Activated B cell treated with CpG ODN at 0.5 μM for 24 hours (primary cell): ENCODE results near the gene WWP2. TPM values are rescaled to one million over a fixed set of nuclear protein-coding genes. Genes with fewer than 3 reads are reported as not detected.

ENCODE experiments used
- ATAC-seq: fragments of 200-7000 bp; cut with Tn5 transposase; one replicate; pipeline ENCODE4 v1.10.0; 2021; ENCODE audit warnings: low read depth, mild to moderate bottlenecking, moderate library complexity
- CTCF ChIA-PET: fragments of 350-600 bp; sonication (Branson Sonifier 250); formaldehyde crosslinking; loops from one replicate; lab custom pipeline; 2021; ENCODE audit warnings: antibody characterized with exemption; lab: Charles Lee
- POLR2A ChIA-PET: fragments of 350-600 bp; sonication (Branson Sonifier 250); formaldehyde crosslinking; loops from one replicate; lab custom pipeline; 2021; ENCODE audit warnings: antibody characterized with exemption; lab: Charles Lee
- DNase-seq: peaks from one replicate; pipeline ENCODE4 v3.0.0; 2022
- H3K27ac Mint-ChIP-seq: one replicate; pipeline ENCODE4 v1.8.0; 2020; ENCODE audit warnings: mixed read lengths
- H3K27me3 Mint-ChIP-seq: one replicate; pipeline ENCODE4 v1.8.0; 2021; ENCODE audit warnings: mixed read lengths
- H3K36me3 Mint-ChIP-seq: one replicate; pipeline ENCODE4 v1.8.0; 2021; ENCODE audit warnings: low read depth, mixed read lengths
- H3K4me1 Mint-ChIP-seq: one replicate; pipeline ENCODE4 v1.8.0; 2021; ENCODE audit warnings: mixed read lengths
- H3K4me3 Mint-ChIP-seq: one replicate; pipeline ENCODE4 v1.8.0; 2020; ENCODE audit warnings: mild to moderate bottlenecking, mixed read lengths
- H3K9me3 Mint-ChIP-seq: one replicate; pipeline ENCODE4 v1.8.0; 2020; ENCODE audit warnings: mixed read lengths
- CTCF ChIP-seq: fragments of 200-600 bp; IDR thresholded peaks from one replicate; pipeline ENCODE4 v1.8.0; 2022; ENCODE audit warnings: antibody characterized with exemption, mild to moderate bottlenecking
- intact Hi-C: fragments of 100-400 bp; cut with micrococcal nuclease; formaldehyde crosslinking; loops from one replicate; pipeline ENCODE4 v1.15.1; 2024
- total RNA-seq: library from RNA; stranded (reverse); gene quantifications from 2 replicates; pipeline ENCODE4 v1.2.3, GENCODE V29; 2022

WWP2 gene
- total RNA-seq, 1 donor from 2014 or later = 80.8 TPM

- Mint-ChIP-seq H3K9me3 (no peaks in the 10 kb centered on the region), H3K27me3 (no peaks in the 10 kb centered on the region), H3K36me3 (peaks cover 63% of the 10 kb centered on the region), H3K27ac (no peak overlapping the region), H3K4me3 (no peak overlapping the region), H3K4me1 (no peaks in the 10 kb centered on the region)
- ATAC-seq (no peak), DNase-seq (no peak)
- intact Hi-C loops = no loop called here
- TF ChIP-seq CTCF = no peak
- POLR2A ChIA-PET = no interaction called here
- CTCF ChIA-PET = interaction anchor here (0.9 kb wide), 1 partner anchor 23 kb away, joined by 5 read pairs; no protein-coding TSS in a partner anchor
Observed at GRCh38 chr16:69906838-69907401, 144.8 kb downstream of the WWP2 start.

DNA sequence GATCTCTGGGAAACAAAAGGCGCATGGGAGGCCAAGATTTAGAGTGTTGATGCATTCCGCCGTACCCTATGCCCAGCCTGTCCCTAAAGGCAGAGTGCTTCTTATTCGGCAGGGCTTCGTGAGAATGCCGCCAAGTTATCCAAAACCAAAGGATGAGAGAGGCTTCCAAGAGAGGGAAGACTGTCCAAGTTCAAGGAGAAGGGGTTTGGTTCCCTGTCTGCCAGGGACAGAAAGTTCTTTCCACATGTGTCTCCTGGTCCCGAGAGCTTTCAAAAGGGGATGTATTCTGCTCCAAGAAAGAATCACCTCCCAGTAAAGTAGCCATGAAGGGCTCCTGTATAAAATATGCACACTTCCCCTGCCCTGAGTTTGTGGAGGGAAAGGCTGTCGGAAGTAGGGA is 146.9 kb downstream of the WWP2 start:
- ChIA-PET POLR2A (no interaction called here), CTCF (interaction anchor here (1.4 kb wide), 1 partner anchor 22 kb away, joined by 4 read pairs; no protein-coding TSS in a partner anchor)
- Mint-ChIP-seq H3K4me1 (no peaks in the 10 kb centered on the region), H3K27ac (no peak overlapping the region), H3K27me3 (no peaks in the 10 kb centered on the region), H3K9me3 (no peaks in the 10 kb centered on the region), H3K36me3 (peaks cover 57% of the 10 kb centered on the region), H3K4me3 (no peak overlapping the region)
- ATAC-seq = no peak
- TF ChIP-seq CTCF = no peak
- DNase-seq = no peak
- intact Hi-C loops = no loop called here

GRCh38 chr16:69909760-69910159 is 147.6 kb downstream of the WWP2 start:
- H3K27ac Mint-ChIP-seq = no peak overlapping the region
- CTCF ChIA-PET = no interaction called here
- H3K27me3 Mint-ChIP-seq = no peaks in the 10 kb centered on the region
- DNase-seq (no peak), ATAC-seq (no peak)
- no peaks in the 10 kb centered on the region for H3K4me1 Mint-ChIP-seq
- POLR2A ChIA-PET = no interaction called here
- TF ChIP-seq CTCF = no peak
- H3K36me3 Mint-ChIP-seq = peaks cover 58% of the 10 kb centered on the region
- no peak overlapping the region for H3K4me3 Mint-ChIP-seq
- intact Hi-C loops = no loop called here
- H3K9me3 Mint-ChIP-seq = no peaks in the 10 kb centered on the region

DNA sequence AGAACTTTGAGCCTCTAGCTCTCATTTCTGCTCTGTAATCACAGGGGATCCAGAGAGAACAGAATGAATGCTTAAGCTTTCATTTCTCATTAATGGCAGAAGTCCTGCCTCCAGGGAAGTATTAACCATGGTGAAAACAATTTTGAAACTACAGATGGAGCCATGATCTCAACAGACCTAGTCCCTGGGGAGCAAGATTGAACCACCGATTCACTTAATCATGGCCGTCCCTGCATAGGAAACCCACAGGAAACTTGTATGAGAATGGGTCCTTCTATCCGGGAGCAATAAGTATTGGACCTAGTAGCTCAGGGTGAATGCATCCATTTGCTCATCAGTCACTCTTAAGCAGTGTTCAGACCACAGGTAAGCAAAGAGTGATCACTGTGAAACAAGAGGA is 148.8 kb downstream of the WWP2 start:
- ATAC-seq (no peak), DNase-seq (no peak)
- ChIA-PET POLR2A (no interaction called here), CTCF (no interaction called here)
- H3K36me3 Mint-ChIP-seq = peaks cover 55% of the 10 kb centered on the region
- no peaks in the 10 kb centered on the region for H3K9me3 Mint-ChIP-seq
- no peaks in the 10 kb centered on the region for H3K27me3 Mint-ChIP-seq
- intact Hi-C loops = no loop called here
- no peak overlapping the region for H3K4me3 Mint-ChIP-seq
- TF ChIP-seq CTCF = no peak
- H3K4me1 Mint-ChIP-seq = no peaks in the 10 kb centered on the region
- no peak overlapping the region for H3K27ac Mint-ChIP-seq

- peaks cover 57% of the 10 kb centered on the region for H3K36me3 Mint-ChIP-seq
- no peak for TF ChIP-seq CTCF
- H3K4me3 Mint-ChIP-seq = no peak overlapping the region
- no peak for DNase-seq
- CTCF ChIA-PET = no interaction called here
- no peaks in the 10 kb centered on the region for H3K27me3 Mint-ChIP-seq
- no peak overlapping the region for H3K27ac Mint-ChIP-seq
- H3K4me1 Mint-ChIP-seq = no peaks in the 10 kb centered on the region
- intact Hi-C loops = no loop called here
- no peak for ATAC-seq
- POLR2A ChIA-PET = no interaction called here
- no peaks in the 10 kb centered on the region for H3K9me3 Mint-ChIP-seq
Observed at GRCh38 chr16:69916462-69916861, 154.3 kb downstream of the WWP2 start.
